Colonic mucosa (tissue), 4 donors: ENCODE measurements around the gene POGK. TPM values are rescaled to one million over a fixed set of nuclear protein-coding genes. Genes with fewer than 3 reads are reported as not detected.

ENCODE experiments used
- DNase-seq: peaks from one replicate; pipeline ENCODE4 v3.0.0-alpha.2; 2020
- H3K27ac ChIP-seq: fragments of 200-600 bp; one replicate; pipeline ENCODE4 v1.8.0; 2021
- H3K27me3 ChIP-seq: fragments of 200-600 bp; one replicate; pipeline ENCODE4 v1.8.0; 2021
- H3K36me3 ChIP-seq: fragments of 200-600 bp; one replicate; pipeline ENCODE4 v1.8.0; 2021
- H3K4me1 ChIP-seq: fragments of 200-600 bp; one replicate; pipeline ENCODE4 v1.8.0; 2021; ENCODE audit warnings: mild to moderate bottlenecking
- H3K4me3 ChIP-seq: fragments of 200-600 bp; one replicate; pipeline ENCODE4 v1.8.0; 2021
- H3K9ac ChIP-seq, 2 donors: one replicate each; pipeline ENCODE4 v1.7.0; 2013; ENCODE audit warnings: control low read depth in 2 of 2, low read depth in 2 of 2, low read length in 2 of 2
- H3K9me3 ChIP-seq: fragments of 200-600 bp; one replicate; pipeline ENCODE4 v1.8.0; 2021
- intact Hi-C: fragments of 100-400 bp; cut with DNase I; formaldehyde crosslinking; loops from one replicate; pipeline ENCODE4 v1.14.1; 2022
- total RNA-seq, 2 donors: library from RNA; stranded (reverse); fragmentation: NEBNext Ultra II Directional in 1 of 2; extraction: Animal tissue kit (Norgen Biotek cat#: 25700) in 1 of 2; gene quantifications; one replicate each; pipeline ENCODE4 v1.2.1, GENCODE V29; 2021
- TF ChIP-seq, protein P1 (sequence below): fragments of 200-600 bp; IDR thresholded peaks from one replicate; pipeline ENCODE4 v1.8.0; 2022; ENCODE audit warnings: antibody characterized with exemption, mild to moderate bottlenecking
- donor health status: healthy.
- donor health status: DM: no; HTN: no; CAD: no.
- donor health status: DM: no; HTN: no; CAD: no.

Gene POGK
- total RNA-seq, 2 donors from 2014 or later, result 31.4 to 34.9 TPM

DNA sequence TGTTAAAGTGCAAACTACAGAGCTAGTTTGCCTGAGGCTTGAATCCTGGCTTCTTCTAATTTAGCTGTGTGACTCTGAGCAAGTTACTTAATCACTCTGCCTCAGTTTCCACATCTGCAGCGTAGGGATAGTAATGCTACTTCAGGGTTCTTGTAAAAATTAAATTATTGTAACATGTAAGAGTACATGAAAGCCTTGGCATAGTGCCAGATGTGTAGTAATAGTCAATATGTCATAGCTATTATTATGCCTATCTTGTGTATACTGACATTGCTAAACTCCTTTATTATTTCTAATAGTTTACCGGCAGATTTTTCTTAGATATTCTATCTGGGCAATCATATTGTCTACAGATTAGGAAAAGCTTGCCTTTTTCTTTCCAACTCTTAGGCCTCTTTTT is 43.6 kb downstream of the POGK start:
- Histone ChIP-seq H3K9me3 (no peaks in the 10 kb centered on the region), H3K27ac (no peak overlapping the region), H3K36me3 (no peaks in the 10 kb centered on the region), H3K9ac (no peak overlapping the region), H3K27me3 (peaks cover 8% of the 10 kb centered on the region), H3K4me1 (peaks cover 7% of the 10 kb centered on the region), H3K4me3 (no peak overlapping the region)
- no peak for DNase-seq
- intact Hi-C loops, result loop anchor here (5.0 kb wide), 1 partner anchor 174 kb away; no protein-coding TSS in a partner anchor
- TF ChIP-seq, protein P1, sequence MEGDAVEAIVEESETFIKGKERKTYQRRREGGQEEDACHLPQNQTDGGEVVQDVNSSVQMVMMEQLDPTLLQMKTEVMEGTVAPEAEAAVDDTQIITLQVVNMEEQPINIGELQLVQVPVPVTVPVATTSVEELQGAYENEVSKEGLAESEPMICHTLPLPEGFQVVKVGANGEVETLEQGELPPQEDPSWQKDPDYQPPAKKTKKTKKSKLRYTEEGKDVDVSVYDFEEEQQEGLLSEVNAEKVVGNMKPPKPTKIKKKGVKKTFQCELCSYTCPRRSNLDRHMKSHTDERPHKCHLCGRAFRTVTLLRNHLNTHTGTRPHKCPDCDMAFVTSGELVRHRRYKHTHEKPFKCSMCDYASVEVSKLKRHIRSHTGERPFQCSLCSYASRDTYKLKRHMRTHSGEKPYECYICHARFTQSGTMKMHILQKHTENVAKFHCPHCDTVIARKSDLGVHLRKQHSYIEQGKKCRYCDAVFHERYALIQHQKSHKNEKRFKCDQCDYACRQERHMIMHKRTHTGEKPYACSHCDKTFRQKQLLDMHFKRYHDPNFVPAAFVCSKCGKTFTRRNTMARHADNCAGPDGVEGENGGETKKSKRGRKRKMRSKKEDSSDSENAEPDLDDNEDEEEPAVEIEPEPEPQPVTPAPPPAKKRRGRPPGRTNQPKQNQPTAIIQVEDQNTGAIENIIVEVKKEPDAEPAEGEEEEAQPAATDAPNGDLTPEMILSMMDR, result no peak

- no peak overlapping the region for H3K9ac ChIP-seq
- H3K4me1 ChIP-seq, result peaks cover 7% of the 10 kb centered on the region
- intact Hi-C loops, result loop anchor here (2.0 to 5.0 kb wide), 2 partner anchors 25 to 173 kb away; no protein-coding TSS in a partner anchor
- H3K27ac ChIP-seq, result no peak overlapping the region
- peaks cover 8% of the 10 kb centered on the region for H3K27me3 ChIP-seq
- no peaks in the 10 kb centered on the region for H3K36me3 ChIP-seq
- no peaks in the 10 kb centered on the region for H3K9me3 ChIP-seq
- peak; percentile 58 for DNase-seq
- H3K4me3 ChIP-seq, result peak overlapping the region; percentile 22
- TF ChIP-seq, protein P1, result peak; percentile 72
Observed at GRCh38 chr1:166884040-166884642, 44.9 kb downstream of the POGK start.

DNA sequence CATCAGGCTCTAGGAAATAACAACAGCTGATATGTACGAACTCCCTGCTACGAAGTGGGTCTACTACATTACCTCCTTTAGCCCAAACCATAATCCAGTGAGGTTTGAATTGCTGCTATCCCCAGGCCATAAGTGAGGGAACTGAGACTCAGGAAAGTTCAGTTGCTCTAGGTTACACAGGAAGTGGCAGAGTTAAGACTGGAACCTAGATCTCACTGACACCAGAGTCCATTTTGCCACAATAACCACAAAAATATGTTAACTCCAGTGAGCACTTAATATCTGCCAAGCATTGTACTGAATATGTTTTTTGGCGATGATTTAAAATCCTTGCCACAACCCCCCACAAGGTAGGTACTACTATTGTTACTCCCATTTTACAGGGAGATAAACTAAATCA is 45.7 kb downstream of the POGK start:
- H3K9ac ChIP-seq, result no peak overlapping the region
- no peak overlapping the region for H3K4me3 ChIP-seq
- peaks cover 8% of the 10 kb centered on the region for H3K27me3 ChIP-seq
- no peaks in the 10 kb centered on the region for H3K36me3 ChIP-seq
- TF ChIP-seq, protein P1, result no peak
- H3K4me1 ChIP-seq, result peaks cover 7% of the 10 kb centered on the region
- H3K9me3 ChIP-seq, result no peaks in the 10 kb centered on the region
- DNase-seq, result no peak
- intact Hi-C loops, result loop anchor here (2.0 to 5.0 kb wide), 2 partner anchors 24 to 172 kb away; no protein-coding TSS in a partner anchor
- no peak overlapping the region for H3K27ac ChIP-seq

DNA sequence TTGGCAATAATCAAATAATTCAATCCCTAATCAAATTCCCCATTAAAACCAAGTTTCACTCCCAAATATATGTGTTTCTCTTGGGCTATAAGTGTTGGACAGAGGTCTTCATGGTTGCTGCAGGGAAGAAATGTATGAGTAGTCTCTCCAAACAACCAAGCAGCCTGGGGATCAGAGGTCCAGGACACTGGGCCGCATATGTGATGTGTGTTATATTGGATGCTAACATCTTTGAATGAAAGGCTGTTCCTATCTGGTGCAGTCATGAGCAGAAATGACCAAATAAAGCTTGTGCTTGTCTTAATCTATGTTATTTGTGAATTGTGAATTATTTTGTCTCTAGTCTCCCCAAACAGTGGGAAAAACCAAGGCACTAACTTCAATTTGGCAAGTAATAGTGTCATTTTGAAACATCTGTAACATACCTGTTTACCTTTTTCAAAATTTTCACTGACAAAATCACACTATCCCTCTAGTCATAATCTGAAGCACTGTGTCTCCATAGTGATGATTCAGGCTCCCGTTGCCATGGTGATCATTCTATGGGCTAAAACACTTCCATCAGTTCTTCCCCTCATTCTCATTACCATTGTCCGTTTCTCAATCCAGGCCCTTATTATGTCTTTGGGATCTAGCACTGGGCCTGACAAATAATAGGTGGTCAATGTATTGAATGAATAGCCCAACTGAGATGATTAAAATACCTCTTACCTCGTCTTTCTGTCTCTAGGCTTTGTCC is 49.3 kb downstream of the POGK start:
- Histone ChIP-seq H3K27me3 (peaks cover 8% of the 10 kb centered on the region), H3K9ac (no peak overlapping the region), H3K27ac (no peak overlapping the region), H3K9me3 (no peaks in the 10 kb centered on the region), H3K4me1 (peaks cover 7% of the 10 kb centered on the region), H3K4me3 (no peak overlapping the region), H3K36me3 (no peaks in the 10 kb centered on the region)
- DNase-seq, result no peak
- TF ChIP-seq, protein P1, result no peak
- intact Hi-C loops, result no loop called here

- TF ChIP-seq, protein P1, result no peak
- Histone ChIP-seq H3K4me3 (no peak overlapping the region), H3K27me3 (no peaks in the 10 kb centered on the region), H3K9me3 (no peaks in the 10 kb centered on the region), H3K36me3 (no peaks in the 10 kb centered on the region), H3K9ac (no peak overlapping the region), H3K27ac (no peak overlapping the region), H3K4me1 (no peaks in the 10 kb centered on the region)
- intact Hi-C loops, result no loop called here
- no peak for DNase-seq
Observed at GRCh38 chr1:166889776-166890175, 50.5 kb downstream of the POGK start.
